Mesodermal cell (in vitro differentiated cells): ENCODE data around the gene ANXA8.

Source experiments
- H3K27ac ChIP-seq: 2 replicates; pipeline ENCODE4 v1.7.0; 2013; ENCODE audit warnings: mild to moderate bottlenecking, low read depth, low read length, moderate library complexity; ENCODE audit not compliant: severe bottlenecking
- H3K36me3 ChIP-seq: 2 replicates; pipeline ENCODE4 v1.7.1; 2013; ENCODE audit warnings: mild to moderate bottlenecking, low read length, moderate library complexity; ENCODE audit not compliant: control insufficient read depth, insufficient read depth
- H3K4me1 ChIP-seq: one replicate; pipeline ENCODE4 v1.7.1; 2013; ENCODE audit warnings: mild to moderate bottlenecking, low read length; ENCODE audit not compliant: insufficient read depth, control insufficient read depth, poor library complexity, severe bottlenecking
- H3K4me3 ChIP-seq: 2 replicates; pipeline ENCODE4 v1.7.0; 2013; ENCODE audit warnings: low read length, control low read depth, mild to moderate bottlenecking; ENCODE audit not compliant: insufficient read depth, poor library complexity, severe bottlenecking; ENCODE audit errors: extremely low read depth
- H3K9me3 ChIP-seq: 2 replicates; pipeline ENCODE4 v1.7.1; 2013; ENCODE audit warnings: mild to moderate bottlenecking, low read length, moderate library complexity; ENCODE audit not compliant: control insufficient read depth
- WGBS, 2 experiments: methylation state at CpG; one replicate each; pipeline ENCODE4 v1.1.5; 2013; ENCODE audit warnings: missing lambda C conversion rate in 2 of 2; ENCODE audit not compliant: insufficient coverage in 2 of 2; 5-methylcytosine and 5-hydroxymethylcytosine counted together

ANXA8 gene

GRCh38 chr10:47447209-47447608 lies 36.7 kb downstream of the ANXA8 start:
- H3K4me3 ChIP-seq = no peak overlapping the region
- peaks cover 17% of the 10 kb centered on the region for H3K9me3 ChIP-seq
- no peak overlapping the region for H3K27ac ChIP-seq
- H3K36me3 ChIP-seq = no peaks in the 10 kb centered on the region
- no peaks in the 10 kb centered on the region for H3K4me1 ChIP-seq
- WGBS, 2 experiments = 90 to 94% methylated on average over 3 to 4 of the region's 4 CpGs

DNA sequence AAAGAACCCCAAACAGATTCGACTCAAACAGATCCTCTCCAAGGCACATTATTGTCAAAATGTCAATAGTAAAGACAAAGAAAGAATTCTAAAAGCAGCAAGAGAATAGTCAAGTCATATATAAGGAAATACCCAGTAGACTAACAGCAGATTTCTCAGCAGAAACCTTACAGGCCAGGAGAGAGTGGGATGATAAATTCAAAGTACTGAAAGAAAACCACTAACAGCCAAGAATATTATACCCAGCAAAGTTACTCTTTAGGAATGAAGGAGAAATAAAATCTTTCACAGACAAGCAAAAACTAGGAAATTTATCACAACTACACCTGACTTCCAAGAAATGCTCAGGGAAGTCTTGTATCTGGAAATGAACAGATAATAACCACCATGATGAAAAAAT lies 38.2 kb downstream of the ANXA8 start:
- Histone ChIP-seq H3K4me3 (no peak overlapping the region), H3K36me3 (no peaks in the 10 kb centered on the region), H3K27ac (no peak overlapping the region), H3K4me1 (no peaks in the 10 kb centered on the region), H3K9me3 (peaks cover 17% of the 10 kb centered on the region)
- no CpG with 5 or more reads among the region's 1 CpG for WGBS, 2 experiments

DNA sequence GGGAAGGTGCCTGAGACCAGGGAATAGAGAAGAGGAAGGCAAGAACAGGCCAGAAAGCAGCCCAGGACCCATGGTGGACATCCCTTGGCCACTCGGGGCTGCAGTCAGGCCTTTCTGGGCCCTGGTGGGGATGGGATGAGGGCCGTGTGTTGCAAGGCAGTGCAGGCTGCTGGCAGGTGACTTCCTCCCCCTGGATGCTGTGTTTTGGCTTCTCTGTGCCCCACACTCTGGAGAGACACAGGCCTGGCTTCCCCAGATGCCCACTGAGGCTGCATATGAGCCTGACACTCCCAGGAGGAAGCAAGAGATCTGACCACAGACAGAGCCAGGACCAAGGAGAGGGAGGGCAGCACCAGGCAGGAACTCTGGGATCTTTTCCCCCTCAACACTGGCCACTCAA lies 39.9 kb downstream of the ANXA8 start:
- 57 to 88% methylated on average over 1 to 2 of the region's 2 CpGs for WGBS, 2 experiments
- H3K4me1 ChIP-seq = no peaks in the 10 kb centered on the region

GRCh38 chr10:47443145-47443544 lies 40.8 kb downstream of the ANXA8 start:
- Histone ChIP-seq H3K4me3 (no peak overlapping the region), H3K9me3 (peaks cover 17% of the 10 kb centered on the region), H3K4me1 (no peaks in the 10 kb centered on the region), H3K36me3 (no peaks in the 10 kb centered on the region), H3K27ac (no peak overlapping the region)
- WGBS, 2 experiments = 63 to 95% methylated on average over 2 of the region's 2 CpGs

More for the DNA sequence above, 39.9 kb downstream of the ANXA8 start:
- Histone ChIP-seq H3K27ac (no peak overlapping the region), H3K9me3 (peaks cover 17% of the 10 kb centered on the region), H3K4me3 (no peak overlapping the region), H3K36me3 (no peaks in the 10 kb centered on the region)

DNA sequence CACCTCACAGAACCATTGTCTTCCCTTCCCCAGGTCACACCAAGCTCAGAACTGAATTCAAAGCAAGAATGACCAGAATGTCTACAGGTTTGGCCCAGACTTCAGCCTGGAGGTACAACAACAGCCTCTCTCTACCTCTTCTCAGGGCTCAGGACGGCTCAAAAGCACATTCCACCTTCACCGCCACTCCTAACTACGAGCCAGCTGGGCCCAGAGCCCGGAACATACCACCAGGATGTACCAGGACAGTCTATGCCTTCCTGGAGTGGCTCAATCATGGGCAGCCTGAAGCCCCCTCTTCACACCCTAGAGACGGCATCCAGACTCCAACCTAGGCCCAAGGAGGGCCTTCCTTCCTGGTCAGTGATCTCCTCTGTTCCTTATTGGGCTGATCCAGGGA lies 41.6 kb downstream of the ANXA8 start:
- H3K4me3 ChIP-seq = no peak overlapping the region
- no peak overlapping the region for H3K27ac ChIP-seq
- no peaks in the 10 kb centered on the region for H3K4me1 ChIP-seq
- H3K9me3 ChIP-seq = peaks cover 17% of the 10 kb centered on the region
- no peaks in the 10 kb centered on the region for H3K36me3 ChIP-seq
- WGBS, 2 experiments = 90 to 100% methylated on average over 3 to 5 of the region's 5 CpGs

DNA sequence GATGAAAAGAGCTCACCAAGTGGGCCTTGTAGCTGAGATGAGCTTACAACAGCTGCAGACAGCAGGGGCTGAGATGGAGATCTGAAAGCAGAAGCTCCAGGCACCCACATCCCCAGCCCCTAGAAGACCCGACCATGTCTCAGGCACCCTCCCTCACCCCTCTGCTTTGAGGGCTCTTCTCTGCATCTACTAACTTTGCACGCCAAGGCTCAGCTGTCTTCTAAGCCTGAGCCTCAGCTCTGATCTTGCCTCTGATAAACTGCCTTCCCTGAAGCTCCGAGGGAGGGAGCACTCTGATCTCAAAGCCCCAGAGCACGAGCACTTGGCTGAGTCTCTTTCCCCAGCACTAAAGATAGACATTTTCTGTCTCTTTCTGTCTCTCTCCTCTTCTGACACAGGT lies 42.0 kb downstream of the ANXA8 start:
- H3K4me3 ChIP-seq = no peak overlapping the region
- no peaks in the 10 kb centered on the region for H3K4me1 ChIP-seq
- peaks cover 17% of the 10 kb centered on the region for H3K9me3 ChIP-seq
- 83 to 93% methylated on average over 4 of the region's 4 CpGs for WGBS, 2 experiments
- H3K36me3 ChIP-seq = no peaks in the 10 kb centered on the region
- H3K27ac ChIP-seq = no peak overlapping the region

DNA sequence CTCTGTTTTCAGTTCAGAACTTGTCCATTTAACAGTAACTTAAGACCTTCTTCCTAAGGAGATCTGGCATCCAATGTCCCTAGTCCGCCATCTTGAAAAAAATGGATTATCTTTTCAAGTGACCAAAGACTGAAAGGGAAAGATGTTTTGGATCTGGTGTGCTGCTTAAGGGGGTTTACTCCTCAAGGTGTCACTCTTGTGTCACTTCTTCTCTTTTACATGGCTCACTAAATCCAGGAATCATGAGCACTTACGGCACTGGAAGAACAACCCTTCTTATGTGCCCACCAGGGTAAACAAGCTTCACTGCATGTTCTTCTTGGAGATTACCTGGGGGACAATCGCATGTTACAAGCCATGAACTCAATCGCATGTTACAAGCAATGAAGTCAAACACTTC lies 43.7 kb downstream of the ANXA8 start:
- Histone ChIP-seq H3K9me3 (no peaks in the 10 kb centered on the region), H3K36me3 (no peaks in the 10 kb centered on the region), H3K27ac (no peak overlapping the region), H3K4me1 (no peaks in the 10 kb centered on the region), H3K4me3 (no peak overlapping the region)
- WGBS, 2 experiments = 87 to 90% methylated on average over 2 to 3 of the region's 4 CpGs

DNA sequence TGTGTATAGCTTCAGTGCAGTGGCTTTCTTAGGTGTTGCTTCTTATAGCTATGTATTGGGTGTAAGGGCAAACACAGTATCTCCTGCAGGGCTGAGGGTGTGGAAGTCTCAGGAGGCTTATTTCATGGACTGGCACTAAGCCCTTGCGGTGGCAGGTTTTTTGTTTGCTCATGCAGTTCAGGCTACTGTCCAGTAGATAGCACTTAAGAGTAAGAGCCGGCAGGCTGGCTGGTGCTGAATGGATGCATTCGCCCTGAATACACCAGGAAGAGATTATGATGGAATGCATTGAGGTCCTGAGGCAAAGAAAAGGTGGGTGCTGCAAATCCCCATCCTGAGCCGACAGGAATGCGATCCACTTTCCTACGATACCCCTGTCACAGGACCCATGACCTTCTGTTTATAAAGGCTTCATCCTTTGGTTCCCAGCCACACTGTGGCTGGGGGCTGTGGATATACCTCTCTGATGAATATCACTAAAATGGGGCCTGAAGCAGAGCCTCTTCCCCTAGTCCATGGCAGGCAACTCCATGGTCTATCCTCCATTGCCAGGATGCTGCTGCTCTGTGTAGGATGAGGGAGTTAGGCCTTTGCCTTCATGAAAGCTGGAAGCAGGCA lies 44.9 kb downstream of the ANXA8 start:
- 44 to 53% methylated on average over 5 to 6 of the region's 6 CpGs for WGBS, 2 experiments
- Histone ChIP-seq H3K9me3 (no peaks in the 10 kb centered on the region), H3K27ac (no peak overlapping the region), H3K4me1 (no peaks in the 10 kb centered on the region), H3K36me3 (no peaks in the 10 kb centered on the region), H3K4me3 (no peak overlapping the region)

- Histone ChIP-seq H3K4me3 (no peak overlapping the region), H3K27ac (no peak overlapping the region), H3K9me3 (no peaks in the 10 kb centered on the region)
Measured at GRCh38 chr10:47435081-47435480, 48.8 kb downstream of the ANXA8 start.

DNA sequence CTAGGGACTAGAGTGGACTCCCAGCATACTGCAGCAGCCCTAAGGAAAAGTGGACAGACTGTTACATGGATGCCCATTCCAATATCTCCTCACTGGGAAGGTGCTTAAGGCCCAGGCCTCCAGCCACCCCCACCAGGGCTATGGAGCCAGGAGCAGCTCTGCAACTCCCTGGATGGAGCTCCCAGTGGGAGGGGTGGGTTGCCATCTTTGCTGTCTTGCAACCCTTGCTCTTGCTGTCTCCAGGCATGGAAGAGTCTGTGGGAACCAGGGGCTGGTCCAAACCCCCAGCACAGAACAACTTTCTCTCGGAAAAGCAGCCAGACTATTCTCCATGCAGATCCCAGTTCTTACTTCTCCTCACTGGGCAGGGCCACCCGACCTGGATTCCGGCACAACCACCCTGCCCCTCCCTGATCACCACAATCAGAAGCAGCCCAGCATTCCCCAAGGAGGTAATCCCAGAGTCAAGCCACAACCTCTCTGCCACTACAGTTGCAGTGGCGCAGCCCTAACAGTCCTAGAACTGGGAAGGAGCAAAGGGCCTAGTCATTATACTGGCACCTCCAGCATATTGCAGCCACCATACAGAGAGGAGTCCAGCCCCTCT lies 58.0 kb downstream of the ANXA8 start:
- Histone ChIP-seq H3K27ac (no peak overlapping the region), H3K9me3 (no peaks in the 10 kb centered on the region), H3K4me1 (peaks cover 6% of the 10 kb centered on the region), H3K4me3 (no peak overlapping the region), H3K36me3 (no peaks in the 10 kb centered on the region)
- 88 to 98% methylated on average over 3 to 4 of the region's 4 CpGs for WGBS, 2 experiments

More at GRCh38 chr10:47435081-47435480, 48.8 kb downstream of the ANXA8 start:
- Histone ChIP-seq H3K36me3 (no peaks in the 10 kb centered on the region), H3K4me1 (no peaks in the 10 kb centered on the region)

GRCh38 chr10:47424231-47424630 lies 59.7 kb downstream of the ANXA8 start:
- H3K4me1 ChIP-seq = peaks cover 9% of the 10 kb centered on the region
- no peak overlapping the region for H3K4me3 ChIP-seq
- no peaks in the 10 kb centered on the region for H3K36me3 ChIP-seq
- H3K27ac ChIP-seq = no peak overlapping the region
- no peaks in the 10 kb centered on the region for H3K9me3 ChIP-seq
- WGBS, 2 experiments = 74 to 77% methylated on average over 6 of the region's 8 CpGs
